Testis (tissue), 2 donors: ENCODE data around the gene MRPL9.

Experiments used
- CTCF ChIP-seq, 3 experiments: fragments of 450-650 bp in 2 of 3; fragments of 200-600 bp in 1 of 3; sonication (generic) in 1 of 3; IDR thresholded peaks; one replicate each; pipeline ENCODE4 v1.5.1; 2016 to 2019; ENCODE audit warnings: antibody characterized with exemption in 3 of 3, mild to moderate bottlenecking in 2 of 3, moderate library complexity in 1 of 3
- POLR2A ChIP-seq: fragments of 450-650 bp; IDR thresholded peaks from one replicate; pipeline ENCODE4 v1.6.1; 2017; ENCODE audit warnings: antibody characterized with exemption, mild to moderate bottlenecking, moderate library complexity

- TF ChIP-seq CTCF (IDR thresholded peaks at IDR 0.05): no peak
- TF ChIP-seq POLR2A: no peak
These were observed 14.0 kb upstream of the MRPL9 start for GRCh38 chr1:151777317-151777716.
